ENCODE measurements around the gene WBP1.
"Not testable (repeated sequence)": the region's sequence is repeated elsewhere in the genome, so short reads cannot be mapped to it uniquely, and the experiment has no call there.

The WBP1 gene

GRCh38 chr2:74464406-74464805 lies 6.2 kb downstream of the WBP1 start:
- H3K9me3 ChIP-seq (ENCODE audit: insufficient read depth, low read depth, low read length) = no peaks in the 10 kb centered on the region
- peaks cover 8% of the 10 kb centered on the region for H3K4me1 ChIP-seq (ENCODE audit: insufficient read depth, low read length, poor library complexity, severe bottlenecking)
- H3K27me3 ChIP-seq (ENCODE audit: insufficient read depth, low read length, poor library complexity, severe bottlenecking) = no peaks in the 10 kb centered on the region
- H3K36me3 ChIP-seq (ENCODE audit: insufficient read depth, low read length) = no peaks in the 10 kb centered on the region; the same call in 1 of the 2 replicates
- H3K4me3 ChIP-seq (ENCODE audit: low read length, poor library complexity, severe bottlenecking) = peak overlapping the region; percentile 87
- TF ChIP-seq CTCF (conservative IDR thresholded peaks at IDR 0.05; ENCODE audit: low read length) = no peak
- no peak for TF ChIP-seq EZH2phosphoT487 (IDR thresholded peaks at IDR 0.05; ENCODE audit: borderline replicate concordance)
- no peaks in the 10 kb centered on the region for H3F3A ChIP-seq (ENCODE audit: low read depth)
- peak overlapping the region; percentile 87 for H3K4me2 ChIP-seq (ENCODE audit: low read depth, low read length, poor library complexity, severe bottlenecking)
- peak overlapping the region; percentile 95; the same call in 1 of the 2 replicates for H2AFZ ChIP-seq (ENCODE audit: low read length)
- no peaks in the 10 kb centered on the region for H3K9me2 ChIP-seq (replicated peaks; ENCODE audit: low read depth, low read length)
- H4K20me1 ChIP-seq (ENCODE audit: insufficient read depth, low read length, poor library complexity, severe bottlenecking) = peaks cover 7% of the 10 kb centered on the region
- peaks cover 30% of the 10 kb centered on the region for H3K79me2 ChIP-seq (ENCODE audit: insufficient read depth, low read length)
- H3K9ac ChIP-seq (ENCODE audit: low read depth, low read length, poor library complexity, severe bottlenecking) = peak overlapping the region; percentile 89

DNA sequence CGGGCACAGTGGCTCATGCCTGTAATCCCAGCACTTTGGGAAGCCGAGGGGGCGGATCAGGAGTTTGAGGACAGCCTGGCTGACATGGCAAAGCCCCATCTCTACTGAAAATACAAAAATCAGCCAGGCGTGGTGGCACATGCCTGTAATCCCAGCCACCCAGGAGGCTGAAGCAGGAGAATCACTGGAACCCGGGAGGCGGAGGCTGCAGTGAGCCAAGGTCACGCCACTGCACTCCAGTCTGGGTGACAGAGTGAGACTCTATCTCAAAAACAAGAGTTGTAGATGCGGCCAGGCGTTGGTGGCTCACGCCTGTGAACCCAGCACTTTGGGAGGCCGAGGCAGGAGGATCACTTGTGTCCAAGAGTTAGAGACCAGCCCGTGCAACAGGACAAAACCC lies 12.5 kb downstream of the WBP1 start:
- not testable (repeated sequence) for H3K4me2 ChIP-seq (ENCODE audit: low read depth, low read length, poor library complexity, severe bottlenecking); H3K27me3 ChIP-seq (ENCODE audit: insufficient read depth, low read length, poor library complexity, severe bottlenecking); H3K9ac ChIP-seq (ENCODE audit: low read depth, low read length, poor library complexity, severe bottlenecking); H2AFZ ChIP-seq (ENCODE audit: low read length); H3K36me3 ChIP-seq (ENCODE audit: insufficient read depth, low read length); H3F3A ChIP-seq (ENCODE audit: low read depth); H3K9me3 ChIP-seq (ENCODE audit: insufficient read depth, low read depth, low read length); H4K20me1 ChIP-seq (ENCODE audit: insufficient read depth, low read length, poor library complexity, severe bottlenecking); H3K9me2 ChIP-seq (replicated peaks; ENCODE audit: low read depth, low read length); H3K4me3 ChIP-seq (ENCODE audit: low read length, poor library complexity, severe bottlenecking)
- Histone ChIP-seq H3K79me2 (ENCODE audit: insufficient read depth, low read length) (peaks cover 14% of the 10 kb centered on the region; the same call in 1 of the 2 replicates), H3K4me1 (ENCODE audit: insufficient read depth, low read length, poor library complexity, severe bottlenecking) (peaks cover 16% of the 10 kb centered on the region)

GRCh38 chr2:74471332-74472065 lies 13.3 kb downstream of the WBP1 start:
- Histone ChIP-seq H3K4me1 (ENCODE audit: insufficient read depth, low read length, poor library complexity, severe bottlenecking) (peaks cover 16% of the 10 kb centered on the region), H3K27me3 (ENCODE audit: insufficient read depth, low read length, poor library complexity, severe bottlenecking) (no peaks in the 10 kb centered on the region), H4K20me1 (ENCODE audit: insufficient read depth, low read length, poor library complexity, severe bottlenecking) (no peaks in the 10 kb centered on the region), H3K4me3 (ENCODE audit: low read length, poor library complexity, severe bottlenecking) (peak overlapping the region; percentile 86), H3K9me2 (replicated peaks; ENCODE audit: low read depth, low read length) (no peaks in the 10 kb centered on the region), H3K36me3 (ENCODE audit: insufficient read depth, low read length) (peaks cover 6% of the 10 kb centered on the region; the same call in 1 of the 2 replicates), H2AFZ (ENCODE audit: low read length) (no peak overlapping the region), H3F3A (ENCODE audit: low read depth) (peaks cover 5% of the 10 kb centered on the region; the same call in 1 of the 2 replicates), H3K9ac (ENCODE audit: low read depth, low read length, poor library complexity, severe bottlenecking) (peak overlapping the region; percentile 86), H3K4me2 (ENCODE audit: low read depth, low read length, poor library complexity, severe bottlenecking) (peak overlapping the region; percentile 92), H3K79me2 (ENCODE audit: insufficient read depth, low read length) (peaks cover 14% of the 10 kb centered on the region; the same call in 1 of the 2 replicates), H3K9me3 (ENCODE audit: insufficient read depth, low read depth, low read length) (no peaks in the 10 kb centered on the region)
- TF ChIP-seq CTCF (conservative IDR thresholded peaks at IDR 0.05; ENCODE audit: low read length) (no peak), EZH2phosphoT487 (IDR thresholded peaks at IDR 0.05; ENCODE audit: borderline replicate concordance) (no peak)
